Measurements from ENCODE around the gene SPATA32.
"Not testable (repeated sequence)": the region's sequence is repeated elsewhere in the genome, so short reads cannot be mapped to it uniquely, and the experiment has no call there.

SPATA32 gene

GRCh38 chr17:45261577-45262515 lies at the start of gene SPATA32:
Gene SPATA32, minus strand, starts transcription at chr17:45262094. Its CDS starts 78 bp downstream, at chr17:45262016.
- peak; percentile 23 to 51 (median 50) for DNase-seq (ENCODE audit: low read depth in 3 of 3)

- DNase-seq (ENCODE audit: low read depth in 3 of 3) = no peak
Measured at GRCh38 chr17:45311401-45311759, 49.5 kb upstream of the SPATA32 start.

- no peak for DNase-seq (ENCODE audit: low read depth in 3 of 3)
Measured at GRCh38 chr17:45310380-45311324, 48.8 kb upstream of the SPATA32 start.

- DNase-seq (ENCODE audit: low read depth in 3 of 3) = no peak
Measured at GRCh38 chr17:45309400-45309799, 47.5 kb upstream of the SPATA32 start.

GRCh38 chr17:45308840-45309239 lies 46.9 kb upstream of the SPATA32 start:
- no peak for DNase-seq (ENCODE audit: low read depth in 3 of 3)

- DNase-seq (ENCODE audit: low read depth in 3 of 3) = no peak
Measured at GRCh38 chr17:45308016-45308365, 46.1 kb upstream of the SPATA32 start.

GRCh38 chr17:45307290-45308015 lies 45.6 kb upstream of the SPATA32 start:
- peak in 1 of 3 donors; percentile 68 for DNase-seq (ENCODE audit: low read depth in 3 of 3)

GRCh38 chr17:45306623-45307022 lies 44.7 kb upstream of the SPATA32 start:
- no peak for DNase-seq (ENCODE audit: low read depth in 3 of 3)

GRCh38 chr17:45306094-45306493 lies 44.2 kb upstream of the SPATA32 start:
- no peak for DNase-seq (ENCODE audit: low read depth in 3 of 3)

- DNase-seq (ENCODE audit: low read depth in 3 of 3) = no peak
Measured at GRCh38 chr17:45305530-45306087, 43.7 kb upstream of the SPATA32 start.

- DNase-seq (ENCODE audit: low read depth in 3 of 3) = no peak
Measured at GRCh38 chr17:45302649-45303173, 40.8 kb upstream of the SPATA32 start.

GRCh38 chr17:45302220-45302619 lies 40.3 kb upstream of the SPATA32 start:
- not testable (repeated sequence) for DNase-seq (ENCODE audit: low read depth in 3 of 3)

- no peak for DNase-seq (ENCODE audit: low read depth in 3 of 3)
Measured at GRCh38 chr17:45301674-45302073, 39.8 kb upstream of the SPATA32 start.

- no peak for DNase-seq (ENCODE audit: low read depth in 3 of 3)
Measured at GRCh38 chr17:45300060-45300751, 38.3 kb upstream of the SPATA32 start.

GRCh38 chr17:45299361-45299760 lies 37.5 kb upstream of the SPATA32 start:
- no peak for DNase-seq (ENCODE audit: low read depth in 3 of 3)

GRCh38 chr17:45298546-45299285 lies 36.8 kb upstream of the SPATA32 start:
- DNase-seq (ENCODE audit: low read depth in 3 of 3) = no peak

- no peak for DNase-seq (ENCODE audit: low read depth in 3 of 3)
Measured at GRCh38 chr17:45296833-45297124, 34.9 kb upstream of the SPATA32 start.

- DNase-seq (ENCODE audit: low read depth in 3 of 3) = no peak
Measured at GRCh38 chr17:45296003-45296832, 34.3 kb upstream of the SPATA32 start.

GRCh38 chr17:45294506-45294905 lies 32.6 kb upstream of the SPATA32 start:
- no peak for DNase-seq (ENCODE audit: low read depth in 3 of 3)
